A549 (cell line): ENCODE results near the gene ACTRT2. TPM values are rescaled to one million over a fixed set of nuclear protein-coding genes. Genes with fewer than 3 reads are reported as not detected.

Source experiments
- ATAC-seq, 2 experiments: fragments of 200-7000 bp in 1 of 2; fragments of >200 bp in 1 of 2; cut with Nextera tagmentation in 1 of 2; cut with Tn5 transposase in 1 of 2; 3 replicates each; pipeline versions ENCODE4 v1.8.0 to v1.9.1; 2018 to 2020; ENCODE audit warnings: mild to moderate bottlenecking in 1 of 2, moderate library complexity in 1 of 2
- CTCF ChIA-PET: fragments of 300-600 bp; sonication (Branson Sonifier 250); formaldehyde crosslinking; extraction: SDS; loops from one replicate; lab custom pipeline; 2021; ENCODE audit warnings: antibody characterized with exemption, inconsistent platforms; lab: Yijun Ruan, JAX
- POLR2A ChIA-PET: fragments of 350-600 bp; formaldehyde crosslinking; extraction: SDS; loops from one replicate; lab custom pipeline; 2021; ENCODE audit warnings: antibody characterized with exemption, inconsistent platforms; lab: Yijun Ruan, JAX
- DNase-seq, 2 experiments: peaks; one replicate each; pipeline versions ENCODE4 v3.0.0 to v3.0.0-alpha.2; 2011 to 2016; ENCODE audit warnings: low read depth in 1 of 2, low spot score in 1 of 2
- FAIRE-seq: peaks from 2 replicates; lab custom pipeline; 2011; peaks lifted over from hg19 to GRCh38; lab: Jason Lieb, UNC
- H3K27ac ChIP-seq, 2 experiments: fragments of >200 bp; sonication (Bioruptor Twin); formaldehyde crosslinking; 3 replicates each; pipeline ENCODE4 v1.5.1; 2016 to 2017
- H3K4me1 ChIP-seq: fragments of >200 bp; sonication (Bioruptor Twin); formaldehyde crosslinking; 3 replicates; pipeline ENCODE4 v1.6.1; 2016
- H3K4me2 ChIP-seq: fragments of >200 bp; sonication (Bioruptor Twin); formaldehyde crosslinking; 3 replicates; pipeline ENCODE4 v1.6.1; 2016
- H3K4me3 ChIP-seq: fragments of >200 bp; sonication (Bioruptor Twin); formaldehyde crosslinking; 3 replicates; pipeline ENCODE4 v1.5.1; 2016
- H3K9me3 ChIP-seq: fragments of >200 bp; sonication (Bioruptor Twin); formaldehyde crosslinking; 3 replicates; pipeline ENCODE4 v1.6.1; 2016
- CHD2 ChIP-seq: fragments of 150-350 bp; IDR thresholded peaks from 2 replicates; pipeline ENCODE4 v1.6.1; 2014; ENCODE audit warnings: low read length; ENCODE audit not compliant: partially characterized antibody
- EHF ChIP-seq: fragments of 250-450 bp; sonication (Bioruptor Pico); IDR thresholded peaks from 2 replicates; pipeline ENCODE4 v1.5.0; 2020; ENCODE audit warnings: mild to moderate bottlenecking
- EHMT2 ChIP-seq: fragments of 200-600 bp; sonication (generic); IDR thresholded peaks from 2 replicates; pipeline ENCODE4 v1.6.1; 2016; ENCODE audit warnings: antibody characterized with exemption, low read depth, mild to moderate bottlenecking, moderate library complexity
- EP300 ChIP-seq, 2 experiments: fragments of >200 bp; sonication (Bioruptor Twin); formaldehyde crosslinking; IDR thresholded peaks; 2 replicates in 1 of 2; 3 replicates in 1 of 2; pipeline ENCODE4 v1.6.1; 2016 to 2017
- FOSB ChIP-seq: fragments of 250-450 bp; sonication (Bioruptor Pico); IDR thresholded peaks from 2 replicates; pipeline ENCODE4 v1.5.0; 2020; ENCODE audit warnings: mild to moderate bottlenecking, moderate library complexity
- FOSL2 ChIP-seq, 2 experiments: fragments of 450-650 bp in 1 of 2; fragments of >200 bp in 1 of 2; sonication (Bioruptor Twin) in 1 of 2; formaldehyde crosslinking; IDR thresholded peaks; 2 replicates each; pipeline versions ENCODE4 v1.5.0 to v1.6.1; 2016 to 2020; ENCODE audit warnings: mild to moderate bottlenecking in 1 of 2, moderate library complexity in 1 of 2
- JUN ChIP-seq, 2 experiments: fragments of >200 bp; sonication (Bioruptor Twin); formaldehyde crosslinking; IDR thresholded peaks; 2 replicates in 1 of 2; 3 replicates in 1 of 2; pipeline ENCODE4 v1.6.1; 2016 to 2017
- KDM1A ChIP-seq: fragments of 200-600 bp; sonication (generic); IDR thresholded peaks from 2 replicates; pipeline ENCODE4 v1.6.1; 2016; ENCODE audit warnings: low read depth, mild to moderate bottlenecking
- MAFK ChIP-seq: fragments of 450-650 bp; IDR thresholded peaks from 2 replicates; pipeline ENCODE4 v1.6.1; 2014; ENCODE audit not compliant: partially characterized antibody
- MAZ ChIP-seq: fragments of 150-350 bp; IDR thresholded peaks from 2 replicates; pipeline ENCODE4 v1.6.1; 2014; ENCODE audit warnings: antibody characterized with exemption, low read depth, low read length, borderline replicate concordance
- NFE2L2 ChIP-seq: fragments of 150-350 bp; conservative IDR thresholded peaks from 2 replicates; pipeline ENCODE4 v1.6.1; 2014; ENCODE audit warnings: low read length
- RAD21 ChIP-seq, 2 experiments: fragments of >200 bp in 1 of 2; sonication (Bioruptor Twin) in 1 of 2; formaldehyde crosslinking in 1 of 2; IDR thresholded peaks in 1 of 2; conservative IDR thresholded peaks in 1 of 2; 2 replicates in 1 of 2; 3 replicates in 1 of 2; pipeline ENCODE4 v1.6.1; 2012 to 2018; ENCODE audit warnings: inconsistent platforms in 1 of 2
- REST ChIP-seq: fragments of 200-600 bp; sonication (generic); IDR thresholded peaks from 2 replicates; pipeline ENCODE4 v1.6.1; 2016; ENCODE audit warnings: antibody characterized with exemption, mild to moderate bottlenecking, moderate library complexity
- SREBF2 ChIP-seq: fragments of 450-650 bp; IDR thresholded peaks from 2 replicates; pipeline ENCODE4 v1.6.1; 2014; ENCODE audit warnings: mild to moderate bottlenecking, moderate library complexity
- WGBS: methylation state at CpG from one replicate; pipeline ENCODE4 v1.1.6; 2017; ENCODE audit errors: missing lambda C conversion rate; 5-methylcytosine and 5-hydroxymethylcytosine counted together
- polyA plus RNA-seq, 4 experiments: library from polyadenylated mRNA; depleted of rRNA in 3 of 4; stranded (reverse); fragments of >200 nt; fragmentation: RNase III in 1 of 4; extraction: RNeasy Plus Mini Kit Qiagen cat#74134 plus additional on column Dnase treatment in 1 of 4; gene quantifications; 2 replicates in 3 of 4; 3 replicates in 1 of 4; pipeline ENCODE4 v1.2.3, GENCODE V29; 2011 to 2017
- TF ChIP-seq, protein P1 (sequence below): IDR thresholded peaks from 2 replicates; pipeline ENCODE4 v1.6.1; 2012; ENCODE audit warnings: low read depth, borderline replicate concordance
- TF ChIP-seq, protein P2 (sequence below): fragments of >200 bp; sonication (Bioruptor Twin); formaldehyde crosslinking; IDR thresholded peaks from 2 replicates; pipeline ENCODE4 v1.6.1; 2016

Gene ACTRT2
- polyA plus RNA-seq, 2 of the 4 experiments (the other 2 are of a cell fraction) = not detected

DNA sequence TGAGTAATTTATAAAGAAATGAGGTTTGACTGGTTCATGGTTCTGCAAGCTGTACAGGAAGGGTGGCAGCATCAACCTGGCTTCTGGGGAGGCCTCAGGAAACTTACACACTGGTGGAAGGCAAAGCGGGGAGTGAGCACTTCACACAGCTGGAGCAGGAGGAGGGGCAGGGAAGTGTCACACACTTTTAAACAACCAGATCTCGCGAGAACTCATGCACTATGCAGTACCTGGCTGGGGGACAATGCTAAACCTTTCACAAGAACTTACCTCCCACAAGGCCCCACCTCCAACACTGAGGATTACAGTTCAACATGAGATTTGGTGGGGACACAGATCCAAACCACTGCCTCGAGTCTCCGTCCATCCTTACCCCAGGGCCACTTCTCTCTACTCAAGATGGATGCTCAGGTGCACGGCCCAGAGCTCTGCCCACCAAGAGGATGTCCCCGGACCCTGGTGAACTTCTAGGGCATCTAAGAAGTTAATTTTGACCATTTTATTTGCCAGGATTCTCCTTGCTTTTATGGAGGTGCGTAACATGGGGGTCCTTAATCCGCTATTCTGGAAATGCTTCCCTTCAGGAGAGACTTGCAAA is 22.7 kb upstream of the ACTRT2 start:
- 11% methylated on average over 6 of the region's 9 CpGs for WGBS
- no peak for FAIRE-seq
- no peaks in the 10 kb centered on the region for H3K9me3 ChIP-seq
- no peak for ATAC-seq
- ChIA-PET CTCF (interaction anchor here (0.6 to 1.5 kb wide), 2 partner anchors 14 to 473 kb away, joined by 3 read pairs; no protein-coding TSS in a partner anchor), POLR2A (no interaction called here)
- H3K4me2 ChIP-seq = no peak overlapping the region
- TF ChIP-seq RAD21 (conservative IDR thresholded peaks at IDR 0.05 in 1 of 2, IDR thresholded peaks at IDR 0.05 in 1 of 2) (no peak), EHF (CRISPR knock-in tag) (no peak), REST (no peak), FOSB (CRISPR knock-in tag) (no peak), JUN (IDR thresholded peaks at IDR 0.05) (no peak)
- no peak overlapping the region for H3K27ac ChIP-seq
- H3K4me3 ChIP-seq = no peak overlapping the region
- DNase-seq = no peak
- H3K4me1 ChIP-seq = no peaks in the 10 kb centered on the region

- FAIRE-seq = no peak
- TF ChIP-seq EP300 (IDR thresholded peaks at IDR 0.05) = no peak
- TF ChIP-seq MAZ = no peak
- TF ChIP-seq FOSB (CRISPR knock-in tag) = no peak
- TF ChIP-seq NFE2L2 = no peak
- no peak for TF ChIP-seq FOSL2 (IDR thresholded peaks at IDR 0.05)
- TF ChIP-seq FOSL2 (CRISPR knock-in tag; IDR thresholded peaks at IDR 0.05) = no peak
- H3K4me3 ChIP-seq = no peak overlapping the region
- no peaks in the 10 kb centered on the region for H3K9me3 ChIP-seq
- no peak for DNase-seq
- H3K4me1 ChIP-seq = no peaks in the 10 kb centered on the region
- no peak overlapping the region for H3K27ac ChIP-seq
- H3K4me2 ChIP-seq = no peak overlapping the region
- ATAC-seq = no peak
- CTCF ChIA-PET = interaction anchor here (1.5 kb wide), 1 partner anchor 14 kb away, joined by 3 read pairs; no protein-coding TSS in a partner anchor
- 11% methylated on average over 2 of the region's 2 CpGs for WGBS
- POLR2A ChIA-PET = no interaction called here
These were observed 22.1 kb upstream of the ACTRT2 start for GRCh38 chr1:2999138-2999537.

- Histone ChIP-seq H3K4me2 (no peak overlapping the region), H3K4me3 (no peak overlapping the region), H3K27ac (no peak overlapping the region), H3K4me1 (no peaks in the 10 kb centered on the region), H3K9me3 (no peaks in the 10 kb centered on the region)
- DNase-seq (no peak), ATAC-seq (no peak), FAIRE-seq (no peak)
- 9% methylated on average over 4 of the region's 6 CpGs for WGBS
- TF ChIP-seq EHMT2 (no peak), MAFK (no peak), SREBF2 (no peak), FOSB (CRISPR knock-in tag) (no peak), KDM1A (no peak), CHD2 (no peak)
- TF ChIP-seq, protein P1, sequence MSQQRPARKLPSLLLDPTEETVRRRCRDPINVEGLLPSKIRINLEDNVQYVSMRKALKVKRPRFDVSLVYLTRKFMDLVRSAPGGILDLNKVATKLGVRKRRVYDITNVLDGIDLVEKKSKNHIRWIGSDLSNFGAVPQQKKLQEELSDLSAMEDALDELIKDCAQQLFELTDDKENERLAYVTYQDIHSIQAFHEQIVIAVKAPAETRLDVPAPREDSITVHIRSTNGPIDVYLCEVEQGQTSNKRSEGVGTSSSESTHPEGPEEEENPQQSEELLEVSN = no peak
- TF ChIP-seq, protein P2, sequence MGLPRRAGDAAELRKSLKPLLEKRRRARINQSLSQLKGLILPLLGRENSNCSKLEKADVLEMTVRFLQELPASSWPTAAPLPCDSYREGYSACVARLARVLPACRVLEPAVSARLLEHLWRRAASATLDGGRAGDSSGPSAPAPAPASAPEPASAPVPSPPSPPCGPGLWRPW = no peak
- ChIA-PET CTCF (interaction anchor here (1.5 kb wide), 1 partner anchor 13 kb away, joined by 3 read pairs; no protein-coding TSS in a partner anchor), POLR2A (no interaction called here)
These were observed 21.7 kb upstream of the ACTRT2 start for GRCh38 chr1:2999571-2999970.
